ENCODE measurements around the gene AKAP6. TPM values are rescaled to one million over a fixed set of nuclear protein-coding genes. Genes with fewer than 3 reads are reported as not detected.

The AKAP6 gene
- total RNA-seq, 2 experiments from 2014 or later: 0.13 to 0.72 TPM

- Histone ChIP-seq H4K20me1 (ENCODE audit: insufficient read depth, low read length) (no peaks in the 10 kb centered on the region), H3K9me2 (ENCODE audit: insufficient read depth, low read length) (no peaks in the 10 kb centered on the region), H2AFZ (ENCODE audit: low read length) (no peak overlapping the region), H3K79me2 (ENCODE audit: insufficient read depth, low read depth, low read length) (no peaks in the 10 kb centered on the region), H3K4me1 (ENCODE audit: insufficient read depth, low read length, poor library complexity, severe bottlenecking) (no peaks in the 10 kb centered on the region), H3K4me3 (ENCODE audit: low read depth, low read length, poor library complexity, severe bottlenecking) (no peak overlapping the region), H3K4me2 (ENCODE audit: low read length) (no peak overlapping the region), H3K27ac (ENCODE audit: low read depth, low read length, poor library complexity, severe bottlenecking) (no peak overlapping the region), H3K9me3 (ENCODE audit: low read length) (no peaks in the 10 kb centered on the region), H3K36me3 (ENCODE audit: insufficient read depth, low read length) (no peaks in the 10 kb centered on the region)
- DNase-seq (ENCODE audit: low spot score): no peak
- TF ChIP-seq CTCF (conservative IDR thresholded peaks at IDR 0.05; ENCODE audit: low read length): no peak
- TF ChIP-seq EZH2phosphoT487 (IDR thresholded peaks at IDR 0.05; ENCODE audit: borderline replicate concordance, low read depth, low read length): no peak
- ChIA-PET CTCF (ENCODE audit: unreplicated experiment) (no interaction called here), POLR2A (interaction anchor here (0.9 kb wide), 1 partner anchor 151 kb away, joined by 3 read pairs; no protein-coding TSS in a partner anchor)
- intact Hi-C loops (cut with micrococcal nuclease; ENCODE audit: unreplicated experiment): no loop called here
- no TSS peak for BruUV-seq (replicated peaks)
These were observed 34.7 kb downstream of the AKAP6 start for GRCh38 chr14:32363761-32364160.

- Histone ChIP-seq H4K20me1 (ENCODE audit: insufficient read depth, low read length) (no peaks in the 10 kb centered on the region), H3K27ac (ENCODE audit: low read depth, low read length, poor library complexity, severe bottlenecking) (no peak overlapping the region), H3K36me3 (ENCODE audit: insufficient read depth, low read length) (no peaks in the 10 kb centered on the region), H3K4me1 (ENCODE audit: insufficient read depth, low read length, poor library complexity, severe bottlenecking) (no peaks in the 10 kb centered on the region), H3K4me3 (ENCODE audit: low read depth, low read length, poor library complexity, severe bottlenecking) (no peak overlapping the region), H3K9me2 (ENCODE audit: insufficient read depth, low read length) (no peaks in the 10 kb centered on the region), H2AFZ (ENCODE audit: low read length) (no peak overlapping the region), H3K9me3 (ENCODE audit: low read length) (no peaks in the 10 kb centered on the region), H3K4me2 (ENCODE audit: low read length) (no peak overlapping the region), H3K79me2 (ENCODE audit: insufficient read depth, low read depth, low read length) (no peaks in the 10 kb centered on the region)
- BruUV-seq (replicated peaks): no TSS peak
- ChIA-PET POLR2A (interaction anchor here (0.5 kb wide), 1 partner anchor 36 kb away, joined by 3 read pairs; the partner anchor contains the start of gene AKAP6), CTCF (ENCODE audit: unreplicated experiment) (no interaction called here)
- TF ChIP-seq CTCF (conservative IDR thresholded peaks at IDR 0.05; ENCODE audit: low read length) (no peak), EZH2phosphoT487 (IDR thresholded peaks at IDR 0.05; ENCODE audit: borderline replicate concordance, low read depth, low read length) (no peak)
- DNase-seq (ENCODE audit: low spot score): no peak
- intact Hi-C loops (cut with micrococcal nuclease; ENCODE audit: unreplicated experiment): no loop called here
These were observed 35.8 kb downstream of the AKAP6 start for GRCh38 chr14:32364941-32365340.

GRCh38 chr14:32366256-32366879, 37.3 kb downstream of the AKAP6 start:
- Histone ChIP-seq H3K9me2 (ENCODE audit: insufficient read depth, low read length) (no peaks in the 10 kb centered on the region), H4K20me1 (ENCODE audit: insufficient read depth, low read length) (no peaks in the 10 kb centered on the region), H3K4me2 (ENCODE audit: low read length) (no peak overlapping the region), H3K4me1 (ENCODE audit: insufficient read depth, low read length, poor library complexity, severe bottlenecking) (no peaks in the 10 kb centered on the region), H3K4me3 (ENCODE audit: low read depth, low read length, poor library complexity, severe bottlenecking) (no peak overlapping the region), H2AFZ (ENCODE audit: low read length) (no peak overlapping the region), H3K36me3 (ENCODE audit: insufficient read depth, low read length) (no peaks in the 10 kb centered on the region), H3K9me3 (ENCODE audit: low read length) (no peaks in the 10 kb centered on the region), H3K27ac (ENCODE audit: low read depth, low read length, poor library complexity, severe bottlenecking) (no peak overlapping the region), H3K79me2 (ENCODE audit: insufficient read depth, low read depth, low read length) (no peaks in the 10 kb centered on the region)
- TF ChIP-seq EZH2phosphoT487 (IDR thresholded peaks at IDR 0.05; ENCODE audit: borderline replicate concordance, low read depth, low read length) (no peak), CTCF (conservative IDR thresholded peaks at IDR 0.05; ENCODE audit: low read length) (no peak)
- DNase-seq (ENCODE audit: low spot score): no peak
- intact Hi-C loops (cut with micrococcal nuclease; ENCODE audit: unreplicated experiment): no loop called here
- ChIA-PET CTCF (ENCODE audit: unreplicated experiment) (interaction anchor here (0.6 kb wide), 1 partner anchor 9 kb away, joined by 3 read pairs; no protein-coding TSS in a partner anchor), POLR2A (no interaction called here)
- BruUV-seq (replicated peaks): no TSS peak

Measured in OCI-LY7 (cell line).